ENCODE data around the gene NDFIP2. TPM values are rescaled to one million over a fixed set of nuclear protein-coding genes. Genes with fewer than 3 reads are reported as not detected.

The NDFIP2 gene
- polyA plus RNA-seq, 3 donors, result 53.2 to 65.1 (median 60.4) TPM

Other genes starting within 250 kb of the NDFIP2 start
- 10 to 100 TPM; 72.4 to 87.1 (median 84.5) TPM for gene RBM26, start 74.9 kb upstream of the NDFIP2 start, polyA plus RNA-seq (ENCODE audit: insufficient read length in 3 of 3)

Measured in renal cortex interstitium (tissue), 3 donors.